H1 (cell line): ENCODE data around the gene STAP2. TPM values are rescaled to one million over a fixed set of nuclear protein-coding genes. Genes with fewer than 3 reads are reported as not detected.

Source experiments
- CTCF ChIA-PET: fragments of 300-600 bp; sonication (Branson Sonifier 250); formaldehyde crosslinking; loops from one replicate; lab custom pipeline; 2021; ENCODE audit not compliant: partially characterized antibody; lab: Charles Lee
- POLR2A ChIA-PET: fragments of 300-600 bp; sonication (Branson Sonifier 250); formaldehyde crosslinking; loops from one replicate; lab custom pipeline; 2021; ENCODE audit warnings: inconsistent platforms; ENCODE audit not compliant: partially characterized antibody; lab: Charles Lee
- DNase-seq, 2 experiments: peaks; one replicate each; pipeline versions ENCODE4 v3.0.0 to v3.0.0-alpha.2; 2010 to 2022; ENCODE audit warnings: low spot score in 2 of 2, low read depth in 1 of 2, mixed read lengths in 1 of 2
- FAIRE-seq: peaks from 2 replicates; lab custom pipeline; 2011; peaks lifted over from hg19 to GRCh38; lab: Jason Lieb, UNC
- H2AFZ ChIP-seq: 2 replicates; pipeline ENCODE4 v1.8.1; 2012; ENCODE audit warnings: low read length, inconsistent platforms
- H2AK5ac ChIP-seq: 2 replicates; pipeline ENCODE4 v1.6.1; 2013; ENCODE audit warnings: low read depth, low read length
- H2BK120ac ChIP-seq: replicated peaks from 2 replicates; pipeline ENCODE3; 2013; ENCODE audit warnings: low read depth, low read length, inconsistent platforms
- H2BK12ac ChIP-seq: 2 replicates; pipeline ENCODE4 v1.6.1; 2013; ENCODE audit warnings: low read depth, low read length
- H2BK15ac ChIP-seq: 2 replicates; pipeline ENCODE4 v1.6.1; 2013; ENCODE audit warnings: low read length
- H2BK20ac ChIP-seq: 2 replicates; pipeline ENCODE4 v1.6.1; 2013; ENCODE audit warnings: low read length
- H2BK5ac ChIP-seq: 2 replicates; pipeline ENCODE4 v1.6.1; 2013; ENCODE audit warnings: low read depth, low read length
- H3K14ac ChIP-seq: 2 replicates; pipeline ENCODE4 v1.6.1; 2013; ENCODE audit warnings: inconsistent platforms; ENCODE audit not compliant: insufficient read length
- H3K18ac ChIP-seq: 2 replicates; pipeline ENCODE4 v1.6.1; 2013; ENCODE audit warnings: low read length; ENCODE audit errors: extremely low read depth
- H3K23ac ChIP-seq: 2 replicates; pipeline ENCODE4 v1.6.1; 2013; ENCODE audit warnings: inconsistent platforms; ENCODE audit not compliant: insufficient read length
- H3K23me2 ChIP-seq: 2 replicates; pipeline ENCODE4 v1.6.1; 2013; ENCODE audit warnings: low read depth, low read length
- H3K27ac ChIP-seq: 2 replicates; pipeline ENCODE4 v1.6.1; 2011; ENCODE audit warnings: low read depth, low read length, inconsistent platforms
- H3K27me3 ChIP-seq, 4 experiments: replicated peaks in 1 of 4; 1 replicate in 1 of 4; 2 replicates in 3 of 4; pipeline versions ENCODE4 v1.6.1 to v1.8.1; 2011 to 2013; ENCODE audit warnings: low read length in 3 of 4, mild to moderate bottlenecking in 3 of 4, inconsistent platforms in 2 of 4, mixed read lengths in 2 of 4, moderate library complexity in 1 of 4; ENCODE audit not compliant: control insufficient read depth in 3 of 4, insufficient read depth in 3 of 4; ENCODE audit errors: extremely low read depth in 1 of 4
- H3K36me3 ChIP-seq, 4 experiments: 2 replicates each; pipeline versions ENCODE4 v1.6.1 to v1.8.1; 2011 to 2013; ENCODE audit warnings: mild to moderate bottlenecking in 4 of 4, low read length in 3 of 4, moderate library complexity in 2 of 4, control low read depth in 1 of 4, inconsistent platforms in 1 of 4; ENCODE audit not compliant: insufficient read depth in 4 of 4, control insufficient read depth in 2 of 4
- H3K4ac ChIP-seq: replicated peaks from 2 replicates; pipeline ENCODE3; 2013; ENCODE audit warnings: low read length, low read depth, mixed read lengths, inconsistent platforms; ENCODE audit not compliant: insufficient read length
- H3K4me1 ChIP-seq, 4 experiments: replicated peaks in 1 of 4; 1 replicate in 1 of 4; 2 replicates in 3 of 4; pipeline versions ENCODE4 v1.6.1 to v1.8.1; 2011 to 2013; ENCODE audit warnings: low read length in 3 of 4, inconsistent platforms in 2 of 4, mixed read lengths in 1 of 4; ENCODE audit not compliant: insufficient read depth in 4 of 4, control insufficient read depth in 3 of 4
- H3K4me2 ChIP-seq, 2 experiments: 2 replicates each; pipeline versions ENCODE4 v1.6.1 to v1.8.1; 2011 to 2013; ENCODE audit warnings: low read depth in 2 of 2, low read length in 2 of 2, control low read depth in 1 of 2, inconsistent platforms in 1 of 2, mild to moderate bottlenecking in 1 of 2; ENCODE audit not compliant: insufficient read depth in 1 of 2
- H3K4me3 ChIP-seq, 4 experiments: fragments of 200-600, 300-600 bp in 1 of 4; sonication (generic), shearing (Covaris generic), sonication (Bioruptor Twin) in 1 of 4; 2 replicates each; pipeline versions ENCODE4 v1.5.1 to v1.8.1; 2011 to 2016; ENCODE audit warnings: low read length in 4 of 4, low read depth in 3 of 4, control low read depth in 2 of 4, inconsistent platforms in 2 of 4, mild to moderate bottlenecking in 2 of 4, mixed read lengths in 1 of 4, moderate library complexity in 1 of 4; ENCODE audit not compliant: insufficient read depth in 2 of 4; ENCODE audit errors: extremely low read depth in 1 of 4
- H3K56ac ChIP-seq: replicated peaks from 2 replicates; pipeline ENCODE3; 2013; ENCODE audit warnings: low read depth, mild to moderate bottlenecking, mixed read lengths, low read length, inconsistent platforms; ENCODE audit not compliant: insufficient read length
- H3K79me1 ChIP-seq: 2 replicates; pipeline ENCODE4 v1.6.1; 2013; ENCODE audit warnings: low read depth, low read length, control low read depth
- H3K79me2 ChIP-seq, 2 experiments: 2 replicates each; pipeline versions ENCODE4 v1.6.1 to v1.8.1; 2012 to 2013; ENCODE audit warnings: low read length in 2 of 2, mild to moderate bottlenecking in 2 of 2, inconsistent platforms in 1 of 2; ENCODE audit not compliant: insufficient read depth in 2 of 2, control insufficient read depth in 1 of 2
- H3K9ac ChIP-seq, 4 experiments: replicated peaks in 1 of 4; 1 replicate in 1 of 4; 2 replicates in 3 of 4; pipeline versions ENCODE4 v1.6.1 to v1.8.1; 2011 to 2013; ENCODE audit warnings: low read depth in 3 of 4, low read length in 3 of 4, control low read depth in 2 of 4, mild to moderate bottlenecking in 2 of 4, moderate library complexity in 2 of 4, inconsistent platforms in 1 of 4; ENCODE audit errors: extremely low read depth in 1 of 4
- H3K9me3 ChIP-seq, 2 experiments: 2 replicates each; pipeline versions ENCODE4 v1.6.1 to v1.8.1; 2012 to 2013; ENCODE audit warnings: mild to moderate bottlenecking in 2 of 2, moderate library complexity in 2 of 2, control low read depth in 1 of 2, inconsistent platforms in 1 of 2, low read depth in 1 of 2, low read length in 1 of 2, mixed read lengths in 1 of 2; ENCODE audit not compliant: insufficient read depth in 2 of 2
- H4K20me1 ChIP-seq, 2 experiments: replicated peaks in 1 of 2; 2 replicates each; pipeline versions ENCODE3 to v1.8.1; 2011 to 2013; ENCODE audit warnings: inconsistent platforms in 2 of 2, low read length in 2 of 2, mild to moderate bottlenecking in 1 of 2; ENCODE audit not compliant: insufficient read depth in 2 of 2, control insufficient read depth in 1 of 2
- H4K5ac ChIP-seq: 2 replicates; pipeline ENCODE4 v1.6.1; 2013; ENCODE audit warnings: low read length, low read depth, mixed read lengths, inconsistent platforms; ENCODE audit not compliant: insufficient read length
- H4K8ac ChIP-seq: 2 replicates; pipeline ENCODE4 v1.8.0; 2013; ENCODE audit warnings: mild to moderate bottlenecking, moderate library complexity, low read length, inconsistent platforms; ENCODE audit not compliant: insufficient read depth; ENCODE audit errors: extremely low read depth
- H4K91ac ChIP-seq: replicated peaks from 2 replicates; pipeline ENCODE3; 2013; ENCODE audit warnings: low read length, mixed read lengths, inconsistent platforms; ENCODE audit not compliant: insufficient read length
- KDM5A ChIP-seq: fragments of 200-600 bp; IDR thresholded peaks from 2 replicates; pipeline ENCODE4 v1.7.1; 2012; ENCODE audit warnings: mild to moderate bottlenecking, low read length, inconsistent platforms, mixed read lengths
- WGBS, 2 experiments: shearing (Covaris generic) in 1 of 2; methylation state at CpG; one replicate each; pipeline versions ENCODE4 v1.1.6 to v1.1.7; 2013 to 2015; ENCODE audit warnings: low lambda C conversion rate in 2 of 2, mixed read lengths in 2 of 2, inconsistent platforms in 1 of 2, low coverage in 1 of 2, missing lambda C conversion rate in 1 of 2; ENCODE audit not compliant: insufficient replicate concordance in 2 of 2, insufficient coverage in 1 of 2, insufficient read length in 1 of 2; ENCODE audit errors: extremely low coverage in 1 of 2, missing lambda C conversion rate in 1 of 2; 5-methylcytosine and 5-hydroxymethylcytosine counted together
- polyA plus RNA-seq, 7 experiments: library from polyadenylated mRNA; depleted of rRNA in 3 of 7; stranded (reverse) in 5 of 7; unstranded in 2 of 7; fragments of >200 nt in 5 of 7; fragments of 200-250 nt in 2 of 7; gene quantifications; 1 replicate in 5 of 7; 2 replicates in 1 of 7; 4 replicates in 1 of 7; pipeline versions ENCODE4 v1.2.1 to v1.2.3, GENCODE V29; 2011 to 2013; ENCODE audit warnings: missing spikeins in 2 of 7, mixed read lengths in 2 of 7
- total RNA-seq: library from RNA; stranded (reverse); fragmentation: NEBNext Ultra II Directional; extraction: Animal tissue kit (Norgen Biotek cat#: 25700); gene quantifications from 2 replicates; pipeline ENCODE4 v1.2.1, GENCODE V29; 2021

Gene STAP2
- total and polyA plus RNA-seq, 2 of the 8 experiments (the other 6 are each of a cell fraction or from before 2014, with no cell fraction given), result 15.3 to 37.3 TPM

- Histone ChIP-seq H2BK5ac (no peak overlapping the region), H3K14ac (no peak overlapping the region), H2BK120ac (no peak overlapping the region), H3K36me3 (no peaks in the 10 kb centered on the region), H2BK12ac (0 out of 2 replicates have a peak overlapping the region, but pooled peaks have one; percentile 17), H4K20me1 (no peaks in the 10 kb centered on the region), H3K18ac (no peak overlapping the region), H2BK20ac (no peak overlapping the region), H3K79me1 (no peaks in the 10 kb centered on the region), H3K4me1 (peaks cover 0 to 10% (median 1%) of the 10 kb centered on the region in 4 experiments; a peak in 5 of 7 replicates), H2AFZ (no peak overlapping the region), H3K4ac (no peak overlapping the region), H2AK5ac (no peak overlapping the region), H3K4me3 (no peak overlapping the region), H3K9ac (no peak overlapping the region), H3K79me2 (no peaks in the 10 kb centered on the region), H3K9me3 (no peaks in the 10 kb centered on the region), H3K4me2 (no peak overlapping the region; a peak in 1 of 4 replicates), H3K23ac (no peak overlapping the region), H4K91ac (no peak overlapping the region), H3K56ac (no peak overlapping the region), H3K27ac (no peak overlapping the region), H4K8ac (0 out of 2 replicates have a peak overlapping the region, but pooled peaks have one; percentile 39), H2BK15ac (no peak overlapping the region), H3K27me3 (no peaks in the 10 kb centered on the region; a peak in 1 of 7 replicates), H3K23me2 (no peaks in the 10 kb centered on the region), H4K5ac (no peak overlapping the region)
- TF ChIP-seq KDM5A, result no peak
- DNase-seq (no peak), FAIRE-seq (no peak)
- CTCF ChIA-PET, result interaction anchor here (0.7 to 1.7 kb wide), 4 partner anchors 8 to 37 kb away, joined by 3 to 11 read pairs (median 3); partner anchors contain the start of gene TMIGD2
- POLR2A ChIA-PET, result interaction anchor here (1.4 to 1.6 kb wide), 4 partner anchors 10 to 22 kb away, joined by 3 to 8 read pairs (median 4); partner anchors contain the start of gene FSD1
- 66% methylated on average over 10 of the region's 10 CpGs; no CpG with 5 or more reads in 1 of the 2 experiments for WGBS, 2 experiments
Measured at GRCh38 chr19:4294389-4294788, 44.2 kb downstream of the STAP2 start.
